CD4-positive, alpha-beta T cell treated with Interleukin-6 for 4 hours (primary cell): ENCODE data around the gene PACSIN1.
"Not testable (repeated sequence)": the region's sequence is repeated elsewhere in the genome, so short reads cannot be mapped to it uniquely, and the experiment has no call there.

Experiments used
- DNase-seq: peaks from one replicate; pipeline ENCODE4 v3.0.0-alpha.2; 2020; ENCODE audit warnings: mixed read lengths

The PACSIN1 gene

DNA sequence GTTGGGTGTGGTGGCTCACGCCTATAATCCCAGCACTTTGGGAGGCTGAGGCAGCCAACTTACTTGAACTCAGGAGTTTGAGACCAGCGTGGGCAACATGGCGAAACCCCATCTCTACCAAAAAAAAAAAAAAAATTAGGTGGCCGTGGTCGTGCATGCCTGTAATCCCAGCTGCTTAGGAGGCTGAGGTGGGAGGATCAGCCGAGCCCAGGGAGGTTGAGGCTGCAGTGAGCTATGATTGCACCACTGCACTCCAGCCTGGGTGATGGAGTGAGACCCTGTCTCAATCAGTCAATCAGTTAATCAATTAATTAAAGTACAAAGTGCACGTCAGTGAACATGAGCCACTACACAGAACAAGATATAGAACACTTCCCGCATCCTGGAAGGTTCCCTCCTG lies 21.0 kb downstream of the PACSIN1 start:
- not testable (repeated sequence) for DNase-seq

DNA sequence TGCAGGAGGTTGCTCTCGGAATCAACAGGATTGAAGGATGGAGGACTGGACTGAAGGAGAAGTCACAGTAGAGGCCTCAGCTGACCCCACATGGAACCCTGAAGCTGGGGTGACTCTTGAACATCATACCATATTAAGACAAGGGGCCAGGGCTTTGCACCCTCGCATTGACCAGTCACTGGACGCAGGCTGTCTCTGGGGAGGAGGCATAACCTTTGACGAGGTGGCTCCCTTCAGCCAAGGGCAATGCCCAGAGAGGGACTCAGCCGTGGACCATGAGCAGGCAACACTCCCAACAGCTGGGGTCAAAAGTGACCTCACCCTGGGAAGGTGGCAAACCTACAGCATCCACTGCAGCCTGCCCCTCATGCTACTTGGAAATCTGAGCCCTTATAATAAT lies 21.7 kb downstream of the PACSIN1 start:
- no peak for DNase-seq

- DNase-seq, result no peak
These were observed 23.4 kb downstream of the PACSIN1 start for GRCh38 chr6:34489207-34489805.

DNA sequence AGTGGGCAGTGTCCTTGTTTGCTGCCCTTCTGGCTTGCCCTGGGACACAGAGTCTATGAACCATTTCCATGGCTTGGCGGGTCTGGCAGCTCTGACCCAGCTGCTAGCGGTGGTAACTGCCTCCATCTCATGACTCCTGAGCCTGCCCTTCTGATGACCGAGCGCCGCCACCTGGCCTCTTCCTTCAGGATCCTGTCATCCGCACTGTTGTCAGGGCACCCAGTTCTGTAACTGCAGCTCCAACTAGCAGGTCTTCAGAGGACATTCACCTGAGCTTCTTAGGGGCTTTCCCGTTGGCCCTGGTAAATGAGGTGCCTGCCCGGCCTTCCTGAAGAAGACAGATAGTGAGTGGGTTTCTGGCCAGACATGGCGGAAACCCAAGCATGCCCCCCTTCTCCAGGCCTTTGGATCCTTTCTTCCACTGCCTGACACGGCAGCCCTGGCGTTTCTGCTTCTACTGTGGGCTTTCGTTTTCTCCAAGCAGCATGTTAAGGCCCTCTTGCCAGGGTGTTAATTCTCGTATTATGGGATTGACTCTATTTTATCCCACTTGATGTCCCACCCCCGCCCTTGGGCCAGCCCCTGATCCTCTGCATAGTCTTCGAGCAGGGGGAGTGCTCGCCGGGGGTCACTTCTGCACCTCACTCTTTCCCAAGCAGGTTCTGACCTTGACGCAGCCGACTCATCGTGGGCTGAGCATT lies 24.7 kb downstream of the PACSIN1 start:
- DNase-seq, result no peak

DNA sequence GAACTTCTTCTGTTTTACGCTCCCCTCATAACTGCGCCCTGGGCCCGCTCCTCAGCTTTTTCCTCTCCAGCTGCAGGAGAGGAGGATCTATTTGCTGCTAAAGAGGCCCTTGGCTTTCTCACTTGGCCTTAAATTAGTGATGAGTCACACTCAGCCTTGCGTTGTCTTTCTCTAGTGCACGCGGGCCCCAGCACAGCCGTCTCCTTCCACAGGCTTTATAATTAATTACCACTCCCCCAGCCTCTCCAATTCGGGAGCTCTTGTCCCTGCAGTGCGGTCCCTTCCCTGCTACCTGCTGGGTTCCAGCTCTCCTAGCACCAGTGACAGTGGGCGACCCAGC lies 25.2 kb downstream of the PACSIN1 start:
- DNase-seq, result no peak

GRCh38 chr6:34493344-34493743 lies 27.5 kb downstream of the PACSIN1 start:
- DNase-seq, result no peak

- no peak for DNase-seq
These were observed 29.1 kb downstream of the PACSIN1 start for GRCh38 chr6:34494973-34495372.

DNA sequence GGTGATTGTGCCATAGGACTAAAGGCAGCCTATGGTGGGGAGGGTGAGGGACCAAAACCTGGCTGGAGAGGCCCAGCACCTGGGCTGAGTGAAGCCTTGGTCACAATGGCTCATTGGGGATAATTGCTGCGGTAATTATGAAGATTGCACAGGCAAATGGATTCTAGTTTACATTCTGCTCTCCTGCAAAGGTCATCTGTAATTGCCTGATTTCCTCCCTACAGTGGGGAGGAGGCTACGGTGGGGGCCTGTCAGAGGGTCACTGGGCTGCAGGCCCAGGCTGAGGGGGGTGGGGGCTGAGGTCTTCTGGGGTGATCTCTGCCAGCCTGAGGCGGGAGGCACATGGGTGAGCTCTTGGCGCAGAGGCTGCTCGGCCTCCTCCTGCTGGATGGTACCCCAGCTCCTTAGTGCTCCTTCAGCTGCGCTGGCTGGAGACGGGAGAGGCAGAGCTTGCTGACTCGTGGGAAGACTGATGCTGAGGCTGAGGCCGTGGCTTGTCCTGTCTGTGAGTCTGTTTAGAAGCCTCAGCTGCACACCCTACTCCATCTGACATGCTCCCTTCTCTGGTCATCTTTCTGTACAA lies 30.3 kb downstream of the PACSIN1 start:
- DNase-seq, result no peak

DNA sequence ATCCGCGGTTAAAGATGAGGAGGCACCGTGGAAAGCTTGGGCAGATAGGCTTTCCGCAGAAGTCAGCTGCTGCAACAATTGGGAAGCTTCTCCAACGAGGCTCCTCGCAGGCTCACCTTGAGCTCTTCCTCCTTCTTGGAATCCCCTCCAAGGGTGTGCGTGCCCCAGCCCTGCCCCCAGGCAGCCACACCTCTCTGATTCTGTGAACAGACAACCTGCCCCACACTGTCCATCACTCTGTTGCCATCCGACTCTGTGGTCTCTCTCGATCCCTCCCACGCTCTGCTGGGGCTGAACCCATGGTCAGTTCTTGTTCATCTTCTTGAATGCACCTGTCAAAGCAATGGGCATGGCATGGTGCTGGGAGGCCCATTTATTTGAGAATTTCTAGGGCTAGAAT lies 31.5 kb downstream of the PACSIN1 start:
- no peak for DNase-seq

DNA sequence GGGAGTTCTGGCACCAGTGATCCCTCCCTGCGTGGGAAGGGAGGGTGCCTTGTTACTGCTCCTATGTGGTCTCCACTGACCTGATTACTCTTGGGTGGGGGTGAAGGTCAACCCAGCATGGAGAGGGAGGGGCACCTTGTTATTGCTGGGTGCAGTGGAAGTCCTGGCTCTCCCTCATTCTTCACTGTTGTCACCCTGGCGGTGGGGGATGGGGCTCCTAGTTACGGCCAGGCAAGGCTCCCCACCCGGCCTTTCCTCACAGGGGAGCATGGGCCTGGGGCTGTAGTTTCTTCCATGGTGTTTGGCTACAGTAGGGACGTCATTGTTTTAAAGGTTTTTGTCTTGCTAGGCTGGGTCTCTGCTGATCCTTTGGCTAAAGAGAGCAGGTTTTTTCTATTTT lies 40.8 kb downstream of the PACSIN1 start:
- DNase-seq, result no peak

- no peak for DNase-seq
These were observed 42.5 kb downstream of the PACSIN1 start for GRCh38 chr6:34508425-34508824.

DNA sequence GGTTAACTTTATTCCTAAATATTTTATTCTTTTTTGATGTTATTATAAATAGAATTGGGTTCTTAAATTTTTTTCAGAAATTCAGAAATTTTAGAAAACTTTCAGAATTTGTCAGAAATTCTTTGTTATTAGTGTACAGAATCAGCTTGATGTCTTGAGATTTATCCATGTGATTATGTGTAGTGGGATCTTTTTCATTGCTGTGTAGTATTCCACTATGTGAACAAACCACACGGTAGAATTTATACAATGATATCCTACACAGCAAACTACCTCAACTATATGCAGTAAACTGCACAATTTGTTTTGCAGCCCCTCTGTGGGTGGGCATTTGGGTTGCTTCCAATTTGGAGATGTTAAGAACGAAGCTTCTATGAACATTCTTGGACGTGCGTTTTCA lies 43.9 kb downstream of the PACSIN1 start:
- no peak for DNase-seq

DNA sequence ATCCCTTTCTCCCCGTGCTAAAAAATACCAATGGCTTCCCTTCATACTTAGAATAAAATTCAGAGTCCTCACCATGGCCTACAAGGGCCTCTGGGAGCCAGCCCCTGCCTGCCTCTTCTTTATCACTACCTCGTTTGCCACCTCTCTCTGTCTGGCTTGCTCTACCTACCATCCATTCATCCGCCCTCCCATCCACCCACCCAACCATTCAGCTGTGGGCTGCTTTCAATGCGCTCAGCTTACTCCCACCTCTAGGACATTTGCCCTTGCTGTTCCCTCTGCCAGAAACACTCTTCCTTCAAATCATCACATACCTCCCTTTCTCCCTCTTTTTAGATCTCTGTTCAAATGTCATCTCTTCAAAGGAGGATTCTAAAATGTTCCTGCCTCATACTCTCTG lies 44.4 kb downstream of the PACSIN1 start:
- no peak for DNase-seq

DNA sequence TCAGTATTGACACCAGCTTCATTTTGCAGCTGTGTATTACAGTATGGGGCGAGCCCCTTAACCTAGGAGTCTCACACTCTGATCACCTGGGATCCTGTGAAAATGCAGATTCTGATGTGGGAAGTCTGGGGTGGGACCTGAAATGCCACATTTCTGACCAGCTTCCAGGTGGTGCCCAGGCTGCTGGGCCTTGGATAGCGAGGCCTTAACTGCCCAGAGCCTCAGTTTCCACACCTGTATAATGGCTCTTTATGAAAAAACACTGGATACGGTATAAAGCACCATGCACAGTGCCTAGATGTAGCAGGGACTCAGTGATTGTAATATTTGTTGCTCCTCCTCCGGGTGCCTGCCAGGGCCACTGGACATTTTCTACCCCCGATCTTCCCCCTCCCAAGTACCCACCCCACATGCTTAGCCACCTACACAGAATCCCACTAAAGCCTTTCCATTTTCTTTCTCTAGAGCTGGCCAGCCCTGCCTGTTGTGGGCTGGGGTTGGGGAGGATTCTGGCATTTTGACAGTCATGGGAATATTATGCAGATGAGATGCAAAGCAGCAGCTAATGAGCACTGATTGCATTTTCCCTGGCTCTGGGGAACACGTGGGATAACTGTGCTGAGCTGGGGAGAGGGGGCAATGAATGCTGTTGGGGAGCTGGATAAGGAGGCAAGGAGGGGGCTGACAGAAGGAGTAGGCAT lies 45.5 kb downstream of the PACSIN1 start:
- DNase-seq, result no peak

GRCh38 chr6:34511915-34512737 lies 46.2 kb downstream of the PACSIN1 start:
- no peak for DNase-seq

GRCh38 chr6:34512738-34513115 lies 46.9 kb downstream of the PACSIN1 start:
- no peak for DNase-seq

DNA sequence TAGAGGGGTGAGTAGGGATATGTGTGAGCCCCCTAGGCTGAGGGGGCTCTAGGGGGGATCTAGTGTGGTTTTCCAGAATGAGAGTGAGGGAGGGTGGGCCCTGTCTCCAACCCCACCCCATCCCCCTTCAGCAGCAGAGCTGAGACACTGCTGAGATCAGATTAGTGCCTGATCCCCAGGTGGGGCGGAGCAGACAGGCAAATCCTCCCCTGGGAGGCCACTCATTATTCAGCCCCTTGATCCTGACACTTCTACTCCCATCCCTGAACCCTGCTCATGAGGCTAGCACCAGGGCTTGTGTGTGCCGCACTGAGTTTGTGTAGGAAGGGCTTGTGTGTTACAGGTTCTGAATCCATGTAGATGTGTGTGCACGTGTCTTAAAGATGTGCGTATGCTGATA lies 47.8 kb downstream of the PACSIN1 start:
- DNase-seq, result no peak

DNA sequence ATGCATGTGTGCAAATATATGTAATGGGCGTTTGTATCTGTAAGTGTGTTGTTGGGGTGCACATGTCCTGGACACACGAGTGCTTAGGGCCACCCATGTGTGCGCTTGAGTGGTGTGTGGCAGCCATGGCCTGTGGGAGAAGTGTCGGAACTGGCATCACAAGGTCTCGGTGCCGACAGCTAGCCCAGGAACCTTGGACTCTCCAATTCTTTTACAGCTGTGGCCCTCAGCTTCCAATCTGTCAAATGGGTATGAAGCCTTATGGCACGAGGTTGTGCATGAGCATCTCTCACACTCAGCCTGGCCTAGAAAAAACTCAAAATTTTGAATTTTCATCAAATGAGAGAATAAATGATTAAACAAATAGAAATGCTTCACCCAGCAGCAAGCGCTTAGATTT lies 48.2 kb downstream of the PACSIN1 start:
- no peak for DNase-seq

GRCh38 chr6:34514593-34515472 lies 49.0 kb downstream of the PACSIN1 start:
- no peak for DNase-seq

GRCh38 chr6:34515473-34516387 lies 49.9 kb downstream of the PACSIN1 start:
- no peak for DNase-seq
